Fibroblast of gingiva (primary cell): ENCODE results near the gene CST11.

Source experiments
- DNase-seq: peaks from one replicate; pipeline ENCODE4 v3.0.0-alpha.2; 2011; ENCODE audit warnings: low read depth

CST11 gene

DNA sequence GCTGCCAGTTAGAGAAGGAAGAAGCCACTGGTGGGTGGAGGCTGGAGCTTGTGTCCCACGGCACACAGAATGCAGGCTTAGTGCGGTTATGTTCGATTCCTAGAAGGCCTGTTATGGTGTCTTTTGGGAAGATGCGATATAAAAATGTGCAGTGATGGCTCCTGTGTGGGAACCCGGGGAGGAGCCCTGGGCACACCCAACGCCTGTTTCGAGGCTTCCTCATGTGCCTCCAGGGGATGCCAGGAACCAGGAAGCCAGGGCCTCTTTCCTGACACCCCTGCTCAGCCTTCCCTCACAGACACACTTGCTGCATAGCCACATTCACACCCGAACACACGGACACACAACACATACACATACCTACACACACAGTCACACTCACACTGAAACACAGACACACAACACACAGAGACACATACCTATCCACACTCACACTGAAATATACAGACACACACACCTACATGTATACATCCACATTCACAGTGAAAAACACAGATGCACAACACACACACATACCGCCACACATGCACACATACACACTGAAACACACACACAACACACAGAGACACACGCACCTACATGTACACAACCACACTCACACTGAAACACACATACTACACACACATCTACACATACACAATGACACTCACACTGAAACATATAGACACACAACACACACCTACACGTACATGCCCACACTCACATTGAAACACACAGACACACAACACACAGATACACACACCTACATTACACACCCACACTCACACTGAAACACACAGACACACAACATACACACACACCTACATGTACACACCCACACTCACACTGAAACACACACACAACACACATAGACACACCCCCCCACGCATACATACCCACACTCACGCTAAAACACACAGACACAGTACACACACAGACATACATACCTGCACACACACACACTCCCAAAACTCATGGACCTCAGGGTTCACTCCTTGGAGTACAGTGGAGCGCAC is 1.2 kb upstream of the CST11 start:
- no peak for DNase-seq

DNA sequence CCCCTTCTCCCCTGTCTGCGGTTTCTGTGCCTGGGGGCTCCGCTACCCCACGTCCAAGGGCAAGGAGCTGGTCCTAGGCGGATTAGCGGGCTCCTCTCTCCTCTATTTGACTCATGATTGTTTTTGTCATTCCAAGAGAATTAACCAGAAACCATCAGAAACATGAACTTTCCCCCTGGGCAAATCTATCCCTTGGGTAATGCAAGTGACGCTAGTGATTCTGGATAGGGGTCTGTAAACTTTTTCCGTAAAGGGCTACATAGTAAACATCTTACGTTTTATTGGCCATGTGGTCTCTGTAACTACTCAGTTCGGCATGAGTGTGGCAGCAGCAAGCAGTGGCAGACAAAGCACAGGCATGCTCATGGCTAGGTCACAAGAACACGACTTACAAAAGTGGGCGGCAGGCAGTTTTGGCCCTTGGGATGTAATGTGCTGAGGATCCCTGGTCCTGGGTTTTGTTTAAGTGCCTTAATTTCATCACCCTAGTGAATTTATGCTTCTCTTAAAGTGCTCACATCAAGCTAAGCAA is 654 bp downstream of the CST11 start:
- no peak for DNase-seq

DNA sequence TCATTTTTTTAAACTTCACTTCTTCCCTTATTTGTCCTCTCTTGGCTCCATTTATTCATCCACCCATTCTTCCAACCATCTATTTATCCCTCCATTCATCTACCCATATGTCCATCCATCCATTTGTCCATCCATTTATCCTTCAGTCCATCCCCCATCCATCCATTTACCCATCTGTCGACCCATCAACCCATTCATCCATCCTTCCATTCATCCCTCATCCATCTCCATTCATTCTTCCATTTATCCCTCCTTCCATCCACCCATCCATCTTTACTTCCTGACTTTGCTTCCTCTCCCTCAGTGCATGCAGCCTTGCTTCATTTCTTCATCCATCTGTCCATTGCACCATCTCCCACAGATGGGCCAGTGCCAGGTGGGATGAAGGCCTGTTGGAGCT is 1.8 kb downstream of the CST11 start:
- DNase-seq, result no peak

DNA sequence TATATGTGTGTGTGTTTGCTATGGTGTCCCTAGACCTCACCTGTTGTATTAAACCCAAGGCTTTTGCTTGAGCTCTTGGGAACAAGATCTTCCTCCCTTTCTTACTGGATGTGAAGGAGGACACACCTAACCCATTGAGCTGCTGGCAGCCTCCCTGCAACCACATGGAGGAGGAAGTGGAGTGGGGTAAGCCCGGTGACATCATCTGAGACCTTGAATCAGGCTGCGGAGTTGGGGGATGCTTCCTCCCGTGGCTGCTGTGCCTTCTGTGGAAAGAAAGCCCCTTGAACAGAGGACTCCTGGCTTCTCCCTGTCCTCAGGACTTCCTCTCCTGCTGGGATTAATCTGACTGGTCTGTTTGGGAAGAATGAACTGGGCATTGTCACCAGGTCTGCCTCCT is 3.3 kb downstream of the CST11 start:
- no peak for DNase-seq

DNA sequence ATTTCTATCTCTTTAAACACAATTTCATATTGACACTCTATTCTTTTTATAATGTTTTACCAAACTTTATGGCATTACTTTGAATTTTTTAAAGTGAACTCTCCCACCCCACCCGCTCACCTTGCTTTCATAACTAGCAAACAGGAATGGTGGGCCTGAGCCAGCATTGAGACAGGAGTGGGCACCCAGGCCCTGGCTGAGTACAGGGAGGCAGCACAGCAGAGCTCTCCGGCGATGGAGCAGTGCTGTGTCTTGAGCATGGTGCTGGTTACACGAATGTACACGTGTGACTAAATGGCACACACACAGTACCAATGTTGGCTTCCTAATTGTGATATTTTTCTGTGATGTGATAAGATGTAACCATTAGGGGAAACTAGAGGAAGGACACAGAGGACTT is 4.5 kb downstream of the CST11 start:
- DNase-seq, result no peak

DNA sequence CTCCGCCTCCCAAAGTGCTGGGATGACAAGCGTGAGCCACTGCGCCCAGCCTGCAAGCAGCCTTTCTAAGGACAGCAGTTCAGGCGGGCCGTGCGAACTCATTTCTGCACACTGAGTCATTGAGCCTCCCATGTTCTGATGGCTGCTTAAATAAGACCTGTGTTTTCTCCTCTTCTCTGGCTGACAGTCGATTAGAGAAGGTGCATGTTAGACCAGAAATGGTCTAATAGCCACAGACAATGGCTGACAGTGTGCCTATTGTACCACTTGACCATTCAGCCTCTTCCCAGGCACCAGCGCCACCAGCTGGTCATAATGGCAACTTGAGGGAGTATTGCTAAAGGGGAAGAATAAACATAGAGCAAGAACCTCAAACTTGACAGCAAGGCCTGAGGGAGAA is 6.2 kb downstream of the CST11 start:
- peak; percentile 17 for DNase-seq

DNA sequence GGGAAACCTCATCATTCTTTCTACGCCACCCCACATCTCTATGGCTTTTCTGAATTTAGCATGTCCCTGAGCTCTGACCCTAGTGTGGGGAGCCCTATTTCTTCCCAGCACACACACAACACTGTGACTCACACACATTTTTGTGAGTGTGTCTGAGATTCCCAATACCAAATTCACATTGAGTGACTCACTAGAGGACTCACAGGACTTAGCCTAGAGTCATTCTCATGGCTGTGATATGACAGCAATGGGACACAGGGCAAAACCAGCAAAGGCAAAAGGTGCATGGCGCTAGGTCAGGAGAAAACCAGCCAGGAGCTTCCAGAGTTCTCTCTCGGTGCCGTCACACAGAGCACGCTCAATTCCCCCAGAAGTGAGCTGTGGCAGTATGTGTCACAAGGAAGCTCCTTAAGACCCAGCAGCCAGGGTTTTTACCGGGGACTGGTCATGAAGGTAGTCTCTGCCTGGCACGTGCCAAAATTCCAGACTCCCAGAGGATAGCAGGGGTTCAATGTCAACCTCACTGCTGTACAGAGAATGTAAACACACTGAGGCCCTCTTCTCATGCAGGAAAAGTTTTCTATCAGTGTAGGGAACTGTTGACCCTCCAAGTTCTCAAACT is 7.0 kb downstream of the CST11 start:
- peak; percentile 36 for DNase-seq

DNA sequence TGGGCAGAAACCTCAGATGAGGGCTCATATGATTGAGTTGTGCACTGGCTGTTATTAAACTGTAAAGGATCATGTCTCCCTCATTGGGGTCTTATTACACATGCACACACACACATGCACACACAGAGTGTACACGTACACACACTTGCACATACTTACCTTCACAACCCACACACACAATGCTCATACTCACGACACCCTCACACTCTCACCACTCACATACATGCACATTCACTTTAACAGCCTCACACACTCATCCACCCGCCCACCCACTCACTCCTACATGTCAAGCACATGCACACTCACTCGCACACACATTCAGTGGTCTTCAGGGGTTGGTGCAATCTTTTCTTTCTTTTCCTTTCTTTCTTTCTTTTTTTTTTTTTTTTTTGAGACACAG is 7.8 kb downstream of the CST11 start:
- DNase-seq, result no peak

DNA sequence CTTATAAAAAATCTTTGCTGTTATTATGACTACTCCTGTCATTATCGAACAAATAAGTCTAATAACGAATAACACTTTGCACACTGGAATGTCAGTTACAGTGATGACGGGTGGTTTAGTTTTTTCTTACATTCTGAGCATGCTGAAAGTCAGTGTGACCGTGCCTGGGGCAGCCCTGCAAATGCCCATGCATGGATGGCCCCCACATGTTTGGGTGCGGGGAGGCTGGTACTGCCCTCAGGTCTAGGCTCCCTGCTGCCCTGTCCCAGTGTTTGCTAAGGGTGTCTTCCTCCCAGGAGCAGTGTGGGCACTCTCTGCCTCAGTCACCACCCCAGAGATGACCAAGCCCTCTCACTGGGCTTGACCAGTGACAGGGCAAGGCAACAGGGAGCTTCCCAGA is 10.2 kb downstream of the CST11 start:
- DNase-seq, result no peak

DNA sequence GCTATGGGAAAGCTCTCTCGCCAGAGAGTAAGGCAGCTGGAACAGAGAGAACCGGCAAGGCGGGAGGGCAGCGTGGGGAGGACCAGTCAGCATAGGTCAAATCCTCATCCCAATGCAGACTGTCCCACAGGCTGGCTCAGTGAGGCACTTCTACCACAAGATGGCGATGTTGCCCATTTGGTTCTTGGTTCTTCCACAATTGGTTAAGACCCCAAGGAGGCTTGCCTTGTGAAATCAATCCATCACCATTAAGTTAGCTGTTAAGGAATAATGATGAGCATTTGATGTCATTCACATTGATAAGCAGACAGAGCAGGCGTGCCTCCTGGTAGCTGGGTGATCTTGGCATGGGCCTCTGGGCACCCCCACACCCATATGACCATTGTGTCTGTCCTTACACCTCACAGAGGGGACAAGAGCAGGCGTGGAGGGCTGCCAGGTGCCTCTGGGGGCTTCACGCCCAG is 10.8 kb downstream of the CST11 start:
- DNase-seq, result peak; percentile 63

DNA sequence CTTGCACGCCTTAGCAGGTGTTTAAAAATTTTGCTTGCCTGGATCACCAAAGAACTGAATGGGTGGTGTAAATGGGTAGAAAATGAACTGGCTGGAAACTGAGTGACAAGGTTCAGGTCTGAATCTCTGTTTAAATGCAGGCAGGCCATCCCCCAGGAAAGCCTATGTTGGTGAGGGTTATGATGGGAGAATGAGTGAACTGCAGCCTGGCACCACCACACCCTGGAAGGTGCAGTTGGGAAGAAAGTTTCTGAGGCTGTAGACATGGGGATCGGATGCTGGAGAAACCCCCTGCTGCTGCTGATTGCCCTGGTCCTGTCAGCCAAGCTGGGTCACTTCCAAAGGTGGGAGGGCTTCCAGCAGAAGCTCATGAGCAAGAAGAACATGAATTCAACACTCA is 12.7 kb downstream of the CST11 start:
- no peak for DNase-seq

DNA sequence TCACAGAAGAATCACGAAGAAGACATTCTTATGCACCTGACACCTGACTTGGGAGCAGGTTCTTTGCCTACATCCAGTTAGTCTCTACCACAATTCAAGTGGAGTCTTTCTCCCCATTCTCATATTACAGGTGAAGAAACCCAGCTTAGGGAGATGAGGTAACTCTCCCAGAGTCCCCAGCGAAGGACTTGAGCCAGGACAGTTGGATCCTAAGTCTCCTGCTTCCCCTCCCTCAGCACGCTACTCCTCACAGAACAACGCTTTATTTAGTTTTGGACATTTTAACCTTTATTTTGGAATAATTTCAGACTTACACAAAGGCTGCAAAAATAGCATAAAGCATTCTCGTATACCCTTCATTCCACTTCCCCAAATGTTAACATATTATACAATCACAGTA is 14.0 kb downstream of the CST11 start:
- no peak for DNase-seq

DNA sequence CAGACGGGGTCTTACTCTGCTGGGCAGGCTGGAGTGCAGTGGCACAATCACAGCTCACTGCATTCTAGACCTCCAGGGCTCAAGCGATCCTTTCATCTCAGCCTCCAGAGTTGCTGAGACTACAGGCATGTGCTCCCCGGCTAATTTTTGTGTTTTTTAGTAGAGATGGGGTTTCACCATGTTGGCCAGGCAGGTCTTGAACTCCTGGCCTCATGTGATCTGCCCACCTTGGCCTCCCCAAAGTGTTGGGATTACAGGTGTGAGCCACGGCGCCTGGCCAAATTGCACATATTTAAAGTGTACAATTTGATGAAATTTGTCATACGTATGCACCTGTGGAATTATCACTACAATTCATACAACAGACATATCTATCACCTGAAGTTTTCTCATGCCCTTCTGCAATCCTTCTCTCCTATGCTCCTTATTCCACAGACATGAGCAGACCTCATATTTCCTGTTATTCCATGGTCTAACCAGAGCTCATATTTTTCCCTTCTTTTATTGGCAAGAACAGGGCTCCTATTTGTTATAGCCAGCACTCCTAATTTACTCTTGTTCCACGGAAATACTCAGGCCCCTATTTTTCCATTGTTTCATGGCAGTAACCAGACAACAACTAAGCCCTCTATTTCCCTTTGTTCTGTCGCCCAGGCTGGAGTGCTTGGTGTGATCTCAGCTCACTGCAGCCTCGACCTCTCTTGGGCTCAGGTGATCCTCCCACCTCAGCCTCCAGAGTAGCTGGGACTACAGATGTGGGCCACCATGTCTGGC is 15.4 kb downstream of the CST11 start:
- DNase-seq, result no peak

DNA sequence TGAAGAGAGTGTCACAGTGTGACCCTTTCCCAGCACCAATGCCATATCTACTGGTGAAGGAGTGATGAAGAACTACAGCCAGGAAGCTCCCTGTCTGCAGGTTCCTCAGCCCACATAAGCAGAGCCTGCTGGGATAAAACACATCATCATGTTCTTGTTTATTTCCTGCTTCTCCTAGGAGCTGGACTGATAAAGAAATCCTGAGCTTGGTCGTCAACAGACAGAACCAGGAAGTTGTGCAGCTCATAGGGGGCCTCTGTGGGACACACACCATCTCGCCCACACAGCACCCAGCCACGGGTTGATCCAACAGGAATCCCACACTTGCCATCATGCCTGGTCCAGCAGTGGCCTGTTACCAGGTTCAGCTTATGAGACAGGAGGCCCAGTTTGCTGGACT is 16.0 kb downstream of the CST11 start:
- DNase-seq, result no peak

DNA sequence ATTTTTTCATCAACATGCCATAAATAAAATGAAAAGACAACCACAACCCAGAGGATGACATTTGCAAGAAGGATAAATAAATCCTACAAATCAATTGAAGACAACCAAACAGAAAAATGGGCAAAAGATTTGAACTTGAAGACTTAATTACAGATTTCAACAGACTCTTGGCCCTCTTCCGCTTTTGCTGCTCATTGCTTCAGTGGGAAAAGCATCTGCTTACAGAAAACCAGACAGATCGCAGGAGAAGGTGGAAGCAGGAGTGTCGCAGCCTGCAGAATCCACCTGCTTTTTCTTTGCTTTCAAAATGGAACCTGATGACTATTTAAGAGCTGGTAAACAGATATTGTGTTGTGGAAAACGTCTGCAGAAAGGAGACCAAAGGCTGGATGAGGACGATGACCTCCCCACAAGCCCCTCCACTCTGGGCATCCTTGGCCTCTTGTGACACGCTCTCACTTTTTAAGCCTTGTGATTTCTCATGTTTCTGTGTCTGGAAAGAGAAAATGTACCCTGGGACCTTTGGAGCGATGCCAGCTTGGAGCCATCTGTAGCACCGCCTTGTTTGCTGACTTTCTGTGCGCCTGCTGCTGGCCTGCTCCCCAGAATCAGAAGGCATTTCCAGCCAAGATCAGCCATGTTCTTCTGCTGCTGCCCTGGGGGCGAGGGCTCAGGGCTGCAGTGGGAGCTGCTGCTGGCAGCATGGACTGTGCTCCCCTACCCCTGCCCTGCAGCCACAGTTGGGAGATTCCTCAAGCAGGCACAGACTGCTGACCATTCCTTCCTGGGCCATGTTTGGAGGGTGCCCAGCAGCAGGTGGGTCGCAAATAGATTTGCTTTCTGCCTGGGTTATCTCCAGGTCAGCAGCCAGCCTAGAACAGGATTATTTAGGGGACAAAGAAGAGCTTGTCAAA is 16.8 kb downstream of the CST11 start:
- no peak for DNase-seq

DNA sequence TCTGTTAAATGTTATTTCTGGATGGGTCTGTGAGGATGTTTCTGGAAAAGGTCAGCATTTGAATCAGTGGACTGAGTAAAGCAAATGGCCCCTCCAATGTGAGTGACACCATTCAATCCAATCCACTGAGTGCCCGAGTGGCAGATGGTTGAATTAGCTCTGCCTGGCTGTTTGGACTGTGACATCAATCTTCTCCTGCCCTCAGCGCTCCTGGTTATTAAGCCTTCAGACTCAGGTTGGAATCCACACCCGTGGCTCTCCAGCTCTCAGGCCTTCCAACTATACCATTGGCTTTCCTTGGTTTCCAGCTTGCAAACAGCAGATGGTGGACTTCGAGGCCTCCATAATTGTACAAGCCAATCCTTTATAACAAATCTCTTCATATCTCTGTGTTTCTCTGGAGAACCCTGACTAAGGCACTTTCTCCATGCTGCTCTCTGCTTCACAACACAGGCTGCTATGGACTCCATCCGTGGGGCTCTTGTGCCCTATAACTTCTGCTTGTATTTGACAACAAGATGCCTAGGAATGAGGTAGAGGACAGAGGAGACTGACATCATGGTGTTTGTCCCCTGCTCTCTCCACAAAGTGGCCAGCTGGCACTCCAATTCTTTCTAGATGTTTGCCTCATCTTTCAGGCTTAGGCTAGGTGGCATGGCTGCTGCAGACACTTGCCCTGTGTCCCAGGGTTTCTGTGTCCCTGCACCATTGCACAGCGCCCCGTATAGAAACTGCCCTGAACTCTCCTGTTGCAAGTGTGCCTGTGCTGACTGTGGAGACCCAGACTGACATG is 18.0 kb downstream of the CST11 start:
- DNase-seq, result no peak

DNA sequence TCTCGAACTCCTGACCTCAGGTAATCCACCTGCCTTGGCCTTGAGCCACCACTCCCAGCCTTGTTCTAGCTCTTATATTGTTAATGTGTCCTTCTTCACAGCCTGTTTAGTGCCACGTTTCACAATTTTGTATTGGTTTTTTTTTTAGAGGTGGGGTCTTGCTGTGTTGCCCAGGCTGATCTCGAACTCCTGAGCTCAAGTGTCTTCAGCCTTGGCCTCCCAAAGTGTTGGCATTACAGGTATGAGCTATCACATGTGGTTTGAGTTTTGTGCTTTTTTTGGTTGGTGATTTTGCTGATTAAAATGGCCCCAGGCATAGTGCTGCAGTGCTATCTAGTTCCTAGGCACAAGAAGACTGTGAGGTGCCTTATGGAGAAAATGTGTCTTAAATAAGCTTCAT is 19.0 kb downstream of the CST11 start:
- no peak for DNase-seq

DNA sequence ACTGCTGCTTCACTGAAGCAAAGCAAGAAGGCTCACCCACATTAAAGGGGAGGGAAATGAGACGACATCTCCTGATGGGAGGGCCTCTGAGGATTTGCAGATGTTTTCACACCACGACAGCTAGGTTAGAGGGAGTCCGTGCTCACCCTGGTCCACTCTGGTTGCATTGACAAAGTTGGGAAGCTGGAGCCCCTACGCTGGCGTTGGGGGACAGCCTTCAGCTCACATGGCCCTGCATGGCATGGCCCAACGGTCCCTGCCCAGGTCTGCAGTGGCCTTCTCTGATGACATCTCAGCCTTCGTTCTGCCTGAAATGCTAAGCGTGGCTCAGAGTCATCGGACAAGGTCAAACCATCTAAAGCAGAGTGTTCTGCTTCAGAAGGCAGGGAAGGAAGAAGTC is 27.5 kb downstream of the CST11 start:
- no peak for DNase-seq

DNA sequence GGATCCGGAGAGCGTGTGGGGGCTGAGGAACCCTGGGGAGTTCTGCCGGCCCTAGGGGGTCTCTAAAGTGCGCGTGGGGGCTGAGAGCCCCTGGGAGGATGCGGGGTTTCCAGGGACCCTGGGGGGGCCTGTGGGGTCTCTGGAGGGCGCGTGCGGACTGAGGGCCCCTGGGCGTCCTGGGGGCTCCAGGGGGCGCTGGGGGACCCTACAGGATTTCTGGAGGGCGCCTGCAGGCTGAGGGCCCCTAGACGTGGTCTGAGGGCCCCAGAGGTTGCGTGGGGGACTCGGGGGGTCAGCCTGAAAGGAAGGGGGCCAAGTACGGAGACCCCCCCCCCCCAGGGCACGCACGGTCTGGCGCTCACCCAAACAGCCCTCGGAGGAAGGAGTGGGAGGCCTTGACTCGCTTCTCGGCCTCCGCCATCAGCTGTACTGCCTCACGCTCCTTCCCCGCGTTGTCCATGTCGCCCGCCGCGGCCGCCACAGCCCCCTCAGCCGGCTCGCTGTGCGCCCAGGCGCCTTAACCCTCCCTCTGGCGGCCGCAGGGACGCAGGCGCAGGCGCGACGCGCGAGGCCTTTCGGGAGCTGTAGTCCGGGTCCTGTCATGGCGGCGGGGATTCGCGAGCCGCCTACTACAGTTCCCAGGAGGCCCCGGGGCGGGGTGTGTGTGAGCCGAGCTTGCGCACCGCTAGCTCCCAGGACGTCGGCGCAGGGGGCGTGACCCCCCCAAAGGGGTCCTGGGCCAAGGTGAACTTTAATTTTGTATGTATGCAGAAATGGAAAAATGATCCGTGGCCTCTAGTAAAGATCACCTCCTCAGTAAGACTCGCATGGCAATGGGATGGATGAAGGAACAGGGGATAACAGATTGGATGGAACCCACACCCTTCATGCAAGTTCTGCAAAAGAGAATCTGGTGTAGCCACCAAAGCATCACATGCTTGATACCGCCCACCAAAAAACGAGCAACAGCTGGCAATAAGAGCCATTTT is 31.4 kb downstream of the CST11 start, which contains the start of gene NAPB:
Gene NAPB (minus strand): TSS at position 546 of the 989 bp plus-strand sequence. CDS start 86 bp downstream, at position 460.
- DNase-seq, result peak; percentile 89
